Heart left ventricle (tissue), 16 donors: ENCODE data around the gene PGAM4. TPM values are rescaled to one million over a fixed set of nuclear protein-coding genes. Genes with fewer than 3 reads are reported as not detected.
"Not testable (repeated sequence)": the region's sequence is repeated elsewhere in the genome, so short reads cannot be mapped to it uniquely, and the experiment has no call there.

Experiments
- ATAC-seq, 4 donors: fragments of 200-7000 bp; cut with Tn5 transposase; one replicate each; pipeline ENCODE4 v1.9.1; 2020 to 2022; ENCODE audit warnings: moderate library complexity in 4 of 4, mild to moderate bottlenecking in 3 of 4, moderate number of reproducible peaks in 1 of 4
- DNase-seq, 5 donors: peaks; one replicate each; pipeline ENCODE4 v3.0.0-alpha.2; 2020
- H3K27ac ChIP-seq, 12 donors: fragments of 200-600 bp; sonication (generic) in 4 of 12; one replicate each; pipeline versions ENCODE4 v1.5.0 to v1.8.0; 2016 to 2022; ENCODE audit warnings: mild to moderate bottlenecking in 2 of 12
- H3K27me3 ChIP-seq, 9 donors: fragments of 200-600 bp; sonication (generic) in 2 of 9; one replicate each; pipeline versions ENCODE4 v1.5.1 to v1.8.0; 2016 to 2022; ENCODE audit warnings: mild to moderate bottlenecking in 3 of 9
- H3K36me3 ChIP-seq, 9 donors: fragments of 200-600 bp; sonication (generic) in 2 of 9; one replicate each; pipeline versions ENCODE4 v1.5.0 to v1.8.0; 2018 to 2022; ENCODE audit warnings: mild to moderate bottlenecking in 2 of 9
- H3K4me1 ChIP-seq, 12 donors: fragments of 200-600 bp; sonication (generic) in 4 of 12; one replicate each; pipeline versions ENCODE4 v1.5.0 to v1.8.0; 2016 to 2022; ENCODE audit warnings: mild to moderate bottlenecking in 3 of 12
- H3K4me3 ChIP-seq, 12 donors: fragments of 200-600 bp; sonication (generic) in 4 of 12; one replicate each; pipeline versions ENCODE4 v1.5.0 to v1.8.0; 2017 to 2022; ENCODE audit warnings: mild to moderate bottlenecking in 9 of 12, moderate library complexity in 4 of 12
- H3K9me3 ChIP-seq, 12 donors: fragments of 200-600 bp; sonication (generic) in 4 of 12; one replicate each; pipeline versions ENCODE4 v1.5.0 to v1.8.0; 2016 to 2022; ENCODE audit warnings: mild to moderate bottlenecking in 1 of 12
- CTCF ChIP-seq, 12 donors: fragments of 200-600 bp; sonication (generic) in 4 of 12; IDR thresholded peaks; one replicate each; pipeline versions ENCODE4 v1.5.0 to v1.8.0; 2018 to 2022; ENCODE audit warnings: antibody characterized with exemption in 12 of 12, mild to moderate bottlenecking in 5 of 12
- POLR2A ChIP-seq, 2 donors: fragments of 450-650 bp; IDR thresholded peaks; one replicate each; pipeline ENCODE4 v1.6.1; 2017; ENCODE audit warnings: antibody characterized with exemption in 2 of 2, mild to moderate bottlenecking in 2 of 2, moderate library complexity in 2 of 2
- WGBS, 4 donors: extraction: QIAGEN DNeasy Blood & Tissue Kit in 2 of 4; methylation state at CpG; one replicate each; pipeline versions ENCODE4 v1.1.5 to v1.1.7; 2013 to 2018; 5-methylcytosine and 5-hydroxymethylcytosine counted together
- intact Hi-C, 10 donors: fragments of 100-400 bp; cut with DNase I; formaldehyde crosslinking; loops; one replicate each; pipeline versions ENCODE4 v1.11.1 to v1.14.2; 2022
- polyA plus RNA-seq, 2 donors: library from polyadenylated mRNA; stranded (reverse); fragments of 200-250 nt; gene quantifications; one replicate each; pipeline ENCODE4 v1.2.3, GENCODE V29; 2013
- total RNA-seq, 9 donors: library from RNA; depleted of rRNA in 2 of 9; stranded (reverse); fragments of >200 nt in 2 of 9; fragmentation: NEBNext Ultra II Directional in 3 of 9; extraction: Animal tissue kit (Norgen Biotek cat#: 25700) in 3 of 9; gene quantifications; one replicate each; pipeline versions ENCODE4 v1.1.0 to v1.2.4, GENCODE V29; 2016 to 2023
- donor health status: ischemic (EF 13 %, LVEDD 7.1; RV severe dilation, severe dysfunction).
- donor health status: healthy with polysubstance abuse.
- donor health status: DM: no; HTN: yes; CAD: no.
- donor health status: DM: no; HTN: no; CAD: no.
- donor health status: ischemic (EF 25% LVEDD 6.9; RV normal size, moderate dysfunction).
- donor health status: ischemic (EF 25% LVEDD 5.7; RV mildly dilated, moderate dysfunction).
- donor health status: healthy.
- donor health status: DM: yes; HTN: yes; CAD: no.
- donor health status: ischemic (EF 35%, LVEDD 5.7; RV mildly dilated, moderate dysfunction).
- donor health status: nonischemic (EF 11% LVEDD 7.7; RV severe dilation, severe dysfunction).
- donor health status: DM: yes; HTN: yes; CAD: no.
- donor health status: PGD.
- donor health status: ischemic (EF 29% LVEDD 5.4; RV normal size, mild dysfunction).
- donor health status: nonischemic (EF 23%, LVEDD 6.1; RV moderate dilation, normal function).

PGAM4 gene
- total and polyA plus RNA-seq, 11 donors: 0.19 TPM; not detected in 10

GRCh38 chrX:77945910-77946545 lies 23.4 kb downstream of the PGAM4 start:
- 60 to 66% (median 65%) methylated on average over 7 of the region's 7 CpGs for WGBS, 4 donors
- peaks cover 0 to 11% (median 0%) of the 10 kb centered on the region in 12 donors for H3K4me1 ChIP-seq
- no peak for DNase-seq
- ATAC-seq: no peak
- H3K4me3 ChIP-seq: no peak overlapping the region
- intact Hi-C loops: no loop called here
- H3K27me3 ChIP-seq: no peaks in the 10 kb centered on the region
- no peak overlapping the region for H3K27ac ChIP-seq
- TF ChIP-seq CTCF (IDR thresholded peaks at IDR 0.05): no peak
- TF ChIP-seq POLR2A (IDR thresholded peaks at IDR 0.05): no peak
- H3K36me3 ChIP-seq: no peaks in the 10 kb centered on the region
- no peaks in the 10 kb centered on the region for H3K9me3 ChIP-seq

GRCh38 chrX:77945031-77945430 lies 24.4 kb downstream of the PGAM4 start:
- WGBS, 4 donors: 93 to 99% (median 95%) methylated on average over 6 of the region's 6 CpGs
- H3K4me3 ChIP-seq, ATAC-seq, DNase-seq, H3K36me3 ChIP-seq, H3K27ac ChIP-seq, H3K27me3 ChIP-seq, H3K9me3 ChIP-seq, intact Hi-C loops: not testable (repeated sequence)
- peaks cover 0 to 11% (median 0%) of the 10 kb centered on the region in 12 donors for H3K4me1 ChIP-seq

DNA sequence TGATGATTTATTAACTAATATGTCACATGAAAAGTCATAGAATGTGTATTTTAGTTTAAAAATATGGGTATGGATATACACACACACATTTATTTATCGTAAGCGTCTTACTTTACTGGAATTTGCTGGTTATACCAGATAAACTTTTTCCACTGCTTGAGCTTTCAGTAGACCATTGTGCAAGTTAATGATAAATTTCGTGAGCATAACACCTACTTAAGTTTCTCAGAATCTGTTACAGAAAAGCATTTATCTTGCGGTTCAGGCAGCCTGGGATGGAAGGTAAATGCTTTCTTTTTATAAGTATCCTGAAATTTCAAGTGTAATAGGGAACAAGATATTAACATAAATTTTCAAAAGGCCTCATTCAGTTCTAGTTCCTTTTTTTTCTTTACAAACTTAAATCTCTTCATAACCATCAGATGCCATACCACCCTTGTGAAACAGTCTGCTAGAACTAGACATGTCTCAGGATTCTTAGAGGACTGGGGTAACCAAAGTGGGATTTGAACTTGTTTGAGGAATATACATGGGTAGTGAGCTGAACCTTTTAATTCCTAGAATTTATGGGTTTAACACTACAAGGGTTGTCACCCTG lies 31.3 kb downstream of the PGAM4 start:
- TF ChIP-seq CTCF (IDR thresholded peaks at IDR 0.05) (no peak), POLR2A (IDR thresholded peaks at IDR 0.05) (no peak)
- Histone ChIP-seq H3K9me3 (no peaks in the 10 kb centered on the region), H3K27ac (no peak overlapping the region), H3K27me3 (no peaks in the 10 kb centered on the region), H3K36me3 (no peaks in the 10 kb centered on the region), H3K4me3 (no peak overlapping the region), H3K4me1 (no peaks in the 10 kb centered on the region)
- ATAC-seq: no peak
- DNase-seq: no peak
- 80 to 95% (median 89%) methylated on average over 4 of the region's 4 CpGs for WGBS, 4 donors
- intact Hi-C loops: no loop called here

- Histone ChIP-seq H3K4me1 (no peaks in the 10 kb centered on the region), H3K27ac (no peak overlapping the region), H3K36me3 (no peaks in the 10 kb centered on the region), H3K9me3 (no peaks in the 10 kb centered on the region), H3K4me3 (no peak overlapping the region), H3K27me3 (no peaks in the 10 kb centered on the region)
- TF ChIP-seq POLR2A (IDR thresholded peaks at IDR 0.05) (no peak), CTCF (IDR thresholded peaks at IDR 0.05) (no peak)
- 50 to 79% (median 69%) methylated on average over 3 of the region's 3 CpGs for WGBS, 4 donors
- DNase-seq (no peak), ATAC-seq (no peak)
- intact Hi-C loops: no loop called here
These were observed 32.1 kb downstream of the PGAM4 start for GRCh38 chrX:77937291-77937690.

GRCh38 chrX:77936299-77936698 lies 33.1 kb downstream of the PGAM4 start:
- H3K4me1 ChIP-seq: no peaks in the 10 kb centered on the region
- TF ChIP-seq POLR2A (IDR thresholded peaks at IDR 0.05) (no peak), CTCF (IDR thresholded peaks at IDR 0.05) (no peak)
- intact Hi-C loops: no loop called here
- no peak overlapping the region for H3K27ac ChIP-seq
- no peaks in the 10 kb centered on the region for H3K9me3 ChIP-seq
- ATAC-seq: no peak
- no peaks in the 10 kb centered on the region for H3K27me3 ChIP-seq
- H3K4me3 ChIP-seq: no peak overlapping the region
- H3K36me3 ChIP-seq: no peaks in the 10 kb centered on the region
- DNase-seq: no peak
